HG02798 (cell line): ENCODE results near the gene LTBP1.

Experiments
- ATAC-seq: cut with Tn5 transposase; IDR thresholded peaks from one replicate; pipeline ENCODE4 v1.9.1; 2021; ENCODE audit warnings: mild to moderate bottlenecking; ENCODE audit not compliant: unreplicated experiment, poor library complexity

The LTBP1 gene

GRCh38 chr2:33236482-33237385 is 290.0 kb downstream of the LTBP1 start:
- no peak for ATAC-seq

DNA sequence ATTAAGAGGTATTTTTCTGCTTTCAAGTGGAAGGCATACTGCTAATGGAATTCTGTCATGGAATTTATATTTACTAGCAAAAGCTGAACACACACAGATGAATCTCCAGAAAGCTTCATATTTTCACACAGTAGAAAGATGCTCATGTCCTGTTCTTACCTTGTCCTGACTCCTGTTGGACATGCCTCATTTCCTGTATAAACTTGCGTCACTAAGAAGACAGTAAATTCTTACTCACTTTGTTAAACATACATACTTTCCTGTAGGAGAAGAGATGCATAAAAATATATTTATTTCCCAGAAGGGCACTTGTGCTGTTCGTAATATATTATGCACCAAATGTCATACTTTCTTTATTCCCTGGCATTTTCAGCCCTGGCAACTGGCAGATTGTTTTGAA is 291.4 kb downstream of the LTBP1 start:
- no peak for ATAC-seq

GRCh38 chr2:33240178-33240577 is 293.4 kb downstream of the LTBP1 start:
- ATAC-seq, result no peak

- ATAC-seq, result no peak
These were observed 294.3 kb downstream of the LTBP1 start for GRCh38 chr2:33241072-33241471.

GRCh38 chr2:33241581-33241980 is 294.8 kb downstream of the LTBP1 start:
- ATAC-seq, result no peak

GRCh38 chr2:33242845-33243244 is 296.1 kb downstream of the LTBP1 start:
- ATAC-seq, result no peak

GRCh38 chr2:33246432-33246831 is 299.7 kb downstream of the LTBP1 start:
- no peak for ATAC-seq

GRCh38 chr2:33247365-33247764 is 300.6 kb downstream of the LTBP1 start:
- no peak for ATAC-seq

DNA sequence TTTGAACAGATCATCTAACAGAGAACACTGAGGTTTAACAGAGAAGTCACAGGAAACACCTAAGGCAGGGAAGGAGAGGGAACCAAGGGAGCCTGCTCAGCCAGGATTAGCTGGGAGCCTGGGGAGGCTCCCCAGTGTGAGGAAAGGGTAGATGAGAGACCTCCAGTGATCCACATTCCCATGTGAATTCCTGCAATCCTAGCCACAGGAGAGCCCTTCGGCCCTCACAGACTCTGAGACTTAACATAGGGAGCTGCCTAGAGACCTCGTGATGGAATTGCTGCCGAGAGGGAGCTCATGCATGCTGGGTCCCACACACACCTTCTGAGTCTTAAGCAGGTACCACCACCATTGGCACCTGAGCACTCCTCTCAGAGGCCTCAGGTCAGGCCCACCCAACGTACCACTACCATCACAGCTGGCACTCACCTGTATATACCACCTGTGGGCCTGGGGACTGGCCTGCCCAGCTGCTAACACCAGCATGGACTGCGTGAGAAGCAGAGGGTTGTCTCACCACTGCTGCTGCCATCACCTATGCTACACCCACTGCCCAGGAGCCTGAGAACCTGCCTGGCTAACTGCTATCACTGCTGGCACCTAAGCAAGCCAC is 303.8 kb downstream of the LTBP1 start:
- no peak for ATAC-seq

DNA sequence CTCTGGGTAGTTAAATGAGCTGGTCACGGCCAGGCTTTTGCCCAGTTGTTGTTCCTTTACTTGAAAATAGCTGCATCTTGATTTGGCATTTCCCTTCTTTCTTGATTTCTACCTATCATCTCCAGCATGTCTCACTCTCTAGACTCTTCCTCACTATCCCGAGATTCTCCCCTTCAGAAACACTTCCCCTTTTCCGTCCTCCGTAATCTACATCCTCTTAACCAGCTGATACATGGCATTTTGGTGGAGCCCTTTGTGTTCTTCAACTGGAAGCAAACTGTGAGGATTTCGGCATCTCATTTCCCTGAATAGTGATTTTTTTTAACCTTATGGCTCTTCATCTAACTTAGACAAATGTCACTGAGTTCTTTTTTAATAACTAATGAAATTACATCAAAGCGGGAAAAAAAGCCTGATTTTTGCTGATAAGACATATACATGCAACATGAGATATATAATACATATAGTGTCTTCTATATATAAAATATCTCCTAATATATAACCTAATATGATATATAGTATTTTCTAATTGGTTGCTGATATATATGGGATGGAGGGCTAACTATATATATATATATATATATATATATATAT is 309.5 kb downstream of the LTBP1 start:
- no peak for ATAC-seq

GRCh38 chr2:33258387-33258786 is 311.6 kb downstream of the LTBP1 start:
- ATAC-seq, result no peak

GRCh38 chr2:33262097-33262496 is 315.3 kb downstream of the LTBP1 start:
- ATAC-seq, result no peak

GRCh38 chr2:33264766-33265165 is 318.0 kb downstream of the LTBP1 start:
- ATAC-seq, result no peak

GRCh38 chr2:33265584-33266338 is 319.0 kb downstream of the LTBP1 start:
- ATAC-seq, result no peak

- no peak for ATAC-seq
These were observed 319.7 kb downstream of the LTBP1 start for GRCh38 chr2:33266467-33266866.

GRCh38 chr2:33267043-33267442 is 320.3 kb downstream of the LTBP1 start:
- no peak for ATAC-seq

DNA sequence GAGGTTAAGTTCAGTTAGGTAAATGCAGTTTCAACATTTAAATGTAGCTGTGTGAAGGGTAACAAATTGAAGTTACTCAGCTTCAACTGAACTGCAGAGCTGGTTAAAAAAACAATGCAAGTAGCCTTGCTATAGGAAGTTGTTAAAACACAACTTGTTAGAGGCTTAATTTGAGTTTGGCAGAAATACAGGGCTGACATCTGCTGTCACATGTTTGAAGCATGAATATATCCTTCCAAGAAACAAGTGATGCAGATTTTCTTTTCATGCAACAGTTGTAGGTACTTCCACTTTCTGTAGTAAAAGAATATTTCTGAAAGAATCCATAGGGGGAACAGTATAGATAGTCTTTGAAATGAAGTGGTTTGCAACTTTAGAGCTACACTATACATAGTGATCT is 321.0 kb downstream of the LTBP1 start:
- ATAC-seq, result no peak

DNA sequence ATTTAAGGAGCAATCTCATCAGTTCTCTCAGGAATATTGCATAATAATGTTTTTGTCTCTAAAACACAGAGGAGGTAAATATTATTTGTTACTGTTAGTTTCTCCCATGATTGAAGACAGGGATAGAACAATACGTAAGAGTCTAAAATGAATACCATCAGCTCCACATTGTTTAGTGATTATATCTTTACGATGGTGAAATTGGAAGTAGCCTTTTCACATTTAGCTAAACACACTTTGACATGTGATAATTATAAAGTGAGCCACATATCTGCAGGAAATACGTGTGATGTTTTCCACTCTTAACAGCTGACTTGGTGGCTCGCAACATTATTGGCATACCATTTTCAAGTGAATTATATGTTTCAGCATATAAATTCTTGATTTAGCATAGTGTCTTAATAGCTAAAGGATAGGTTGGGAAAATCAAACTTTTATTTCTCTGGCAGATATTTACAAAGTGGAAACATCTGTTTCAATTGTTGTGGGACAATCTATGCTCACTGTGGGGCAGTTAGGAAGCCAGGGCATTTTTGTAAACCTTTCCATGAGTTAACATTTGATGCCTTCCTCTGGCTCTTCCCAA is 321.6 kb downstream of the LTBP1 start:
- no peak for ATAC-seq

DNA sequence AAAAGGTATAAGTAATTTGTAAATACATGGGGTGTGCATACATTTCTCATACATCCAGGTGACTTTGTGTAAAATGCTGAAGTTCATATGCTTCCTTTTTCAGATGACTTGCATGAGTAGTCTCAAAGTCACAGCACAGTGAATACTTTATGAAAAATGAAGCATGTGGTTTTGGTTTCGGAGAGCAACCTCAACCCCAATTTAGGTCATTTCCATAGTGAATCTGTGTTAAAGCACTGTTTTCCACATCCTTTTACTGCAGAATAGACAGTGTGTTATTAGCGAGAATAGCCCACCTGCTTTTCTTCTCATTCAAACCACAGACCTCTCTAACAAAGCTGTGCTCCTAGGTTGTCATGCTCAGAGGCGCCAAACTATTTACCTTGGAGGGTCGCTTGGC is 325.2 kb downstream of the LTBP1 start:
- peak; percentile 94 for ATAC-seq

- ATAC-seq, result no peak
These were observed 326.7 kb downstream of the LTBP1 start for GRCh38 chr2:33273479-33273878.
